HepG2 (cell line): ENCODE data around the gene SORL1-AS1.

Experiments
- CHCHD3 ChIP-seq: sonication (generic); formaldehyde crosslinking; IDR thresholded peaks from 2 replicates; pipeline ENCODE4 v1.8.0; 2022; ENCODE audit warnings: mild to moderate bottlenecking, missing genetic modification reagents, moderate library complexity
- TSC22D2 ChIP-seq: sonication (generic); formaldehyde crosslinking; IDR thresholded peaks from 2 replicates; pipeline ENCODE4 v1.5.1; 2020; ENCODE audit warnings: missing genetic modification reagents, mild to moderate bottlenecking, borderline replicate concordance
- ZKSCAN8 ChIP-seq: IDR thresholded peaks from 2 replicates; pipeline ENCODE4 v1.6.1; 2016; ENCODE audit warnings: borderline replicate concordance, missing genetic modification reagents, missing compliant biosample characterization
- ZNF33B ChIP-seq: sonication (generic); formaldehyde crosslinking; IDR thresholded peaks from 2 replicates; pipeline ENCODE4 v1.5.1; 2020; ENCODE audit warnings: mild to moderate bottlenecking, missing genetic modification reagents
- TF ChIP-seq, protein P1 (sequence below), 2 experiments: fragments of 450-650 bp in 1 of 2; sonication (generic) in 1 of 2; formaldehyde crosslinking in 1 of 2; IDR thresholded peaks; 2 replicates each; pipeline versions ENCODE4 v1.6.1 to v1.8.0; 2016 to 2022; ENCODE audit warnings: antibody characterized with exemption in 1 of 2, mild to moderate bottlenecking in 1 of 2, missing genetic modification reagents in 1 of 2
- TF ChIP-seq, protein P2 (sequence below): sonication (generic); formaldehyde crosslinking; IDR thresholded peaks from 2 replicates; pipeline ENCODE4 v1.4.0; 2020; ENCODE audit warnings: low read depth, mild to moderate bottlenecking, missing genetic modification reagents
- TF ChIP-seq, protein P3 (sequence below): sonication (generic); formaldehyde crosslinking; IDR thresholded peaks from 2 replicates; pipeline ENCODE4 v1.4.0; 2020; ENCODE audit warnings: missing genetic modification reagents
- TF ChIP-seq, protein P4 (sequence below): sonication (generic); formaldehyde crosslinking; IDR thresholded peaks from 2 replicates; pipeline ENCODE4 v1.4.0; 2020; ENCODE audit warnings: missing genetic modification reagents; ENCODE audit errors: not compliant biosample characterization
- TF ChIP-seq, protein P5 (sequence below): sonication (generic); formaldehyde crosslinking; IDR thresholded peaks from 2 replicates; pipeline ENCODE4 v1.9.0; 2021; ENCODE audit warnings: missing genetic modification reagents, borderline replicate concordance
- TF ChIP-seq, protein P6 (sequence below): sonication (generic); formaldehyde crosslinking; IDR thresholded peaks from 2 replicates; pipeline ENCODE4 v1.9.0; 2021; ENCODE audit warnings: missing genetic modification reagents, borderline replicate concordance

SORL1-AS1 gene

DNA sequence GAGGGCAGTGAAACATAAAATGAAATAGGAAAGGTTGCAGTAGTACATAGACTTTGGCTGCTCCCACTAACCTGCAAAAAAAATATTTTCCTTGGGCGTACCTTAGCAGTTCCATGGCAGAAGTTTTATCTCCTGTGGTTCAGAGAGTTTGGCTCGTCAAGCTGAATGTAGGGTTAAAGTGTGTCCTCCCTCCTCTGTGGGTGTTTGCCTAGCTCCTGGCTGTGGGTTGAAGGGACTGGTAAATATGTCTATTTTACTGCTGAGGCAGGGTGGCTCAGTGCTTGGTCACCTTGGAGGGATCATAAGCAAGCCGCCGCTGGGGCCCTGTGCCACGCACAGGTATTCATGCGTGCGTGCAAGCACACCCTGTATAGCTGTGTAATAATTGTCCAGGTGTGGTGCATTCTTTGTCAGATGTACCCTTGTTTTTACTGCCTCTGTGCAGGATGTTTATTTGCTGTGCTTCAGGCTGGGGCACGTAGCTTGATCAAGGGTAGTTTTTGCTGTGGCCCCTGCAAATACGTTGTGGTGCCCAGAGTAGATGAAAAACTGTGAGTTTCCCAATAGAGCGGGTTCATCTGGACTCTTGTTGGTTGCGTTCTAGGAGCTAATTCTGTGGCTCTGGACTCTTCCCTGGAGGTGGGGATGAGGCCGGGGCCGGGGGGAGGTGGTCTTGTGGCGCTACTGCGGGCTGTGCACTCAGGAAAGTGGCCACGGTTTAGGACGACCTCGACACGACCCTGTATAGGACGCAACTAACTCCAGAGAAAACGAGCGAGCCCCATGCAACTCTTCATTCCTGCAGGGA lies 1.4 kb downstream of the SORL1-AS1 start (continued):
- TF ChIP-seq, protein P1, sequence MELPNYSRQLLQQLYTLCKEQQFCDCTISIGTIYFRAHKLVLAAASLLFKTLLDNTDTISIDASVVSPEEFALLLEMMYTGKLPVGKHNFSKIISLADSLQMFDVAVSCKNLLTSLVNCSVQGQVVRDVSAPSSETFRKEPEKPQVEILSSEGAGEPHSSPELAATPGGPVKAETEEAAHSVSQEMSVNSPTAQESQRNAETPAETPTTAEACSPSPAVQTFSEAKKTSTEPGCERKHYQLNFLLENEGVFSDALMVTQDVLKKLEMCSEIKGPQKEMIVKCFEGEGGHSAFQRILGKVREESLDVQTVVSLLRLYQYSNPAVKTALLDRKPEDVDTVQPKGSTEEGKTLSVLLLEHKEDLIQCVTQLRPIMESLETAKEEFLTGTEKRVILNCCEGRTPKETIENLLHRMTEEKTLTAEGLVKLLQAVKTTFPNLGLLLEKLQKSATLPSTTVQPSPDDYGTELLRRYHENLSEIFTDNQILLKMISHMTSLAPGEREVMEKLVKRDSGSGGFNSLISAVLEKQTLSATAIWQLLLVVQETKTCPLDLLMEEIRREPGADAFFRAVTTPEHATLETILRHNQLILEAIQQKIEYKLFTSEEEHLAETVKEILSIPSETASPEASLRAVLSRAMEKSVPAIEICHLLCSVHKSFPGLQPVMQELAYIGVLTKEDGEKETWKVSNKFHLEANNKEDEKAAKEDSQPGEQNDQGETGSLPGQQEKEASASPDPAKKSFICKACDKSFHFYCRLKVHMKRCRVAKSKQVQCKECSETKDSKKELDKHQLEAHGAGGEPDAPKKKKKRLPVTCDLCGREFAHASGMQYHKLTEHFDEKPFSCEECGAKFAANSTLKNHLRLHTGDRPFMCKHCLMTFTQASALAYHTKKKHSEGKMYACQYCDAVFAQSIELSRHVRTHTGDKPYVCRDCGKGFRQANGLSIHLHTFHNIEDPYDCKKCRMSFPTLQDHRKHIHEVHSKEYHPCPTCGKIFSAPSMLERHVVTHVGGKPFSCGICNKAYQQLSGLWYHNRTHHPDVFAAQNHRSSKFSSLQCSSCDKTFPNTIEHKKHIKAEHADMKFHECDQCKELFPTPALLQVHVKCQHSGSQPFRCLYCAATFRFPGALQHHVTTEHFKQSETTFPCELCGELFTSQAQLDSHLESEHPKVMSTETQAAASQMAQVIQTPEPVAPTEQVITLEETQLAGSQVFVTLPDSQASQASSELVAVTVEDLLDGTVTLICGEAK (IDR thresholded peaks at IDR 0.05): no peak
- TF ChIP-seq, protein P1 (CRISPR knock-in tag; IDR thresholded peaks at IDR 0.05): no peak
- TF ChIP-seq, protein P2, sequence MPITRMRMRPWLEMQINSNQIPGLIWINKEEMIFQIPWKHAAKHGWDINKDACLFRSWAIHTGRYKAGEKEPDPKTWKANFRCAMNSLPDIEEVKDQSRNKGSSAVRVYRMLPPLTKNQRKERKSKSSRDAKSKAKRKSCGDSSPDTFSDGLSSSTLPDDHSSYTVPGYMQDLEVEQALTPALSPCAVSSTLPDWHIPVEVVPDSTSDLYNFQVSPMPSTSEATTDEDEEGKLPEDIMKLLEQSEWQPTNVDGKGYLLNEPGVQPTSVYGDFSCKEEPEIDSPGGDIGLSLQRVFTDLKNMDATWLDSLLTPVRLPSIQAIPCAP (CRISPR knock-in tag): no peak
- TF ChIP-seq, protein P3, sequence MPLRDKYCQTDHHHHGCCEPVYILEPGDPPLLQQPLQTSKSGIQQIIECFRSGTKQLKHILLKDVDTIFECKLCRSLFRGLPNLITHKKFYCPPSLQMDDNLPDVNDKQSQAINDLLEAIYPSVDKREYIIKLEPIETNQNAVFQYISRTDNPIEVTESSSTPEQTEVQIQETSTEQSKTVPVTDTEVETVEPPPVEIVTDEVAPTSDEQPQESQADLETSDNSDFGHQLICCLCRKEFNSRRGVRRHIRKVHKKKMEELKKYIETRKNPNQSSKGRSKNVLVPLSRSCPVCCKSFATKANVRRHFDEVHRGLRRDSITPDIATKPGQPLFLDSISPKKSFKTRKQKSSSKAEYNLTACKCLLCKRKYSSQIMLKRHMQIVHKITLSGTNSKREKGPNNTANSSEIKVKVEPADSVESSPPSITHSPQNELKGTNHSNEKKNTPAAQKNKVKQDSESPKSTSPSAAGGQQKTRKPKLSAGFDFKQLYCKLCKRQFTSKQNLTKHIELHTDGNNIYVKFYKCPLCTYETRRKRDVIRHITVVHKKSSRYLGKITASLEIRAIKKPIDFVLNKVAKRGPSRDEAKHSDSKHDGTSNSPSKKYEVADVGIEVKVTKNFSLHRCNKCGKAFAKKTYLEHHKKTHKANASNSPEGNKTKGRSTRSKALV (CRISPR knock-in tag): no peak
- TF ChIP-seq TSC22D2 (no peak), ZKSCAN8 (CRISPR knock-in tag) (peak; percentile 27; the same call in 1 of the 2 replicates), ZNF33B (CRISPR knock-in tag) (no peak), CHCHD3 (CRISPR knock-in tag) (no peak)
- TF ChIP-seq, protein P4, sequence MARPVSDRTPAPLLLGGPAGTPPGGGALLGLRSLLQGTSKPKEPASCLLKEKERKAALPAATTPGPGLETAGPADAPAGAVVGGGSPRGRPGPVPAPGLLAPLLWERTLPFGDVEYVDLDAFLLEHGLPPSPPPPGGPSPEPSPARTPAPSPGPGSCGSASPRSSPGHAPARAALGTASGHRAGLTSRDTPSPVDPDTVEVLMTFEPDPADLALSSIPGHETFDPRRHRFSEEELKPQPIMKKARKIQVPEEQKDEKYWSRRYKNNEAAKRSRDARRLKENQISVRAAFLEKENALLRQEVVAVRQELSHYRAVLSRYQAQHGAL (CRISPR knock-in tag): no peak
- TF ChIP-seq, protein P5, sequence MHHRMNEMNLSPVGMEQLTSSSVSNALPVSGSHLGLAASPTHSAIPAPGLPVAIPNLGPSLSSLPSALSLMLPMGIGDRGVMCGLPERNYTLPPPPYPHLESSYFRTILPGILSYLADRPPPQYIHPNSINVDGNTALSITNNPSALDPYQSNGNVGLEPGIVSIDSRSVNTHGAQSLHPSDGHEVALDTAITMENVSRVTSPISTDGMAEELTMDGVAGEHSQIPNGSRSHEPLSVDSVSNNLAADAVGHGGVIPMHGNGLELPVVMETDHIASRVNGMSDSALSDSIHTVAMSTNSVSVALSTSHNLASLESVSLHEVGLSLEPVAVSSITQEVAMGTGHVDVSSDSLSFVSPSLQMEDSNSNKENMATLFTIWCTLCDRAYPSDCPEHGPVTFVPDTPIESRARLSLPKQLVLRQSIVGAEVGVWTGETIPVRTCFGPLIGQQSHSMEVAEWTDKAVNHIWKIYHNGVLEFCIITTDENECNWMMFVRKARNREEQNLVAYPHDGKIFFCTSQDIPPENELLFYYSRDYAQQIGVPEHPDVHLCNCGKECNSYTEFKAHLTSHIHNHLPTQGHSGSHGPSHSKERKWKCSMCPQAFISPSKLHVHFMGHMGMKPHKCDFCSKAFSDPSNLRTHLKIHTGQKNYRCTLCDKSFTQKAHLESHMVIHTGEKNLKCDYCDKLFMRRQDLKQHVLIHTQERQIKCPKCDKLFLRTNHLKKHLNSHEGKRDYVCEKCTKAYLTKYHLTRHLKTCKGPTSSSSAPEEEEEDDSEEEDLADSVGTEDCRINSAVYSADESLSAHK (CRISPR knock-in tag): no peak
- TF ChIP-seq, protein P6, sequence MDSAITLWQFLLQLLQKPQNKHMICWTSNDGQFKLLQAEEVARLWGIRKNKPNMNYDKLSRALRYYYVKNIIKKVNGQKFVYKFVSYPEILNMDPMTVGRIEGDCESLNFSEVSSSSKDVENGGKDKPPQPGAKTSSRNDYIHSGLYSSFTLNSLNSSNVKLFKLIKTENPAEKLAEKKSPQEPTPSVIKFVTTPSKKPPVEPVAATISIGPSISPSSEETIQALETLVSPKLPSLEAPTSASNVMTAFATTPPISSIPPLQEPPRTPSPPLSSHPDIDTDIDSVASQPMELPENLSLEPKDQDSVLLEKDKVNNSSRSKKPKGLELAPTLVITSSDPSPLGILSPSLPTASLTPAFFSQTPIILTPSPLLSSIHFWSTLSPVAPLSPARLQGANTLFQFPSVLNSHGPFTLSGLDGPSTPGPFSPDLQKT (CRISPR knock-in tag): no peak
